ENCODE data around the gene DHX9. TPM values are rescaled to one million over a fixed set of nuclear protein-coding genes. Genes with fewer than 3 reads are reported as not detected.

Gene DHX9
- total and polyA plus RNA-seq, 12 donors = 19.5 to 69.4 (median 55.2) TPM

DNA sequence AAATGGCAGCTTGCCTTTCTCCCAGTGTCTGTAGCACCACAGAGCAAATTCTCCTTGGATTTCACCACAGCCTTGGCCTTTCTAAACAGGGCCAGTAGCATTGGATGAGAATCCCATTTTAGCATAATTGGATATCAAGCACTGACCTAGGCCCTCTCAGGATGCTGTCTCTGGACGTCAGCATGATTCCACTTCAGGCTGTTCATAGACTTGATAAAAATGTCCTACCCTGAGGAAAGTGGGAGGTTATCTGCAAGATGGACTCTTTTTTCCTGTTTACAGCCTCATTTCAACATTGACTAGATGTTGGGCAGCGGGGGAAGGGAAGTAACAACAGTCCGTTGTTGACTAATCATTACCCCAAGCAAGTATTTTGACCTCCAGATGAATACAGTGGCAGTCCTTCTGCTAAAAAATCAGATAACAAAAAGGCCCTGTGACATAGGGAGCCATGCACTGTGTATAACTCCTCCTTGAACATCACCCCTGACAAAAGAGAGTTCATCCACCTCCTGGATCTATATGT lies 44.4 kb upstream of the DHX9 start:
- Histone ChIP-seq H3K9me3 (no peaks in the 10 kb centered on the region), H3K27ac (peak overlapping the region in 4 of 10 donors; percentile 8 to 90 (median 54)), H3K4me1 (peaks cover 0 to 43% (median 5%) of the 10 kb centered on the region in 9 donors), H3K27me3 (no peaks in the 10 kb centered on the region), H3K4me3 (no peak overlapping the region), H3K36me3 (peaks cover 0 to 54% (median 0%) of the 10 kb centered on the region in 9 donors)
- WGBS, 2 donors = 80 to 83% methylated on average over 3 of the region's 3 CpGs
- DNase-seq = no peak
- TF ChIP-seq, protein P1, sequence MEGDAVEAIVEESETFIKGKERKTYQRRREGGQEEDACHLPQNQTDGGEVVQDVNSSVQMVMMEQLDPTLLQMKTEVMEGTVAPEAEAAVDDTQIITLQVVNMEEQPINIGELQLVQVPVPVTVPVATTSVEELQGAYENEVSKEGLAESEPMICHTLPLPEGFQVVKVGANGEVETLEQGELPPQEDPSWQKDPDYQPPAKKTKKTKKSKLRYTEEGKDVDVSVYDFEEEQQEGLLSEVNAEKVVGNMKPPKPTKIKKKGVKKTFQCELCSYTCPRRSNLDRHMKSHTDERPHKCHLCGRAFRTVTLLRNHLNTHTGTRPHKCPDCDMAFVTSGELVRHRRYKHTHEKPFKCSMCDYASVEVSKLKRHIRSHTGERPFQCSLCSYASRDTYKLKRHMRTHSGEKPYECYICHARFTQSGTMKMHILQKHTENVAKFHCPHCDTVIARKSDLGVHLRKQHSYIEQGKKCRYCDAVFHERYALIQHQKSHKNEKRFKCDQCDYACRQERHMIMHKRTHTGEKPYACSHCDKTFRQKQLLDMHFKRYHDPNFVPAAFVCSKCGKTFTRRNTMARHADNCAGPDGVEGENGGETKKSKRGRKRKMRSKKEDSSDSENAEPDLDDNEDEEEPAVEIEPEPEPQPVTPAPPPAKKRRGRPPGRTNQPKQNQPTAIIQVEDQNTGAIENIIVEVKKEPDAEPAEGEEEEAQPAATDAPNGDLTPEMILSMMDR (IDR thresholded peaks at IDR 0.05) = no peak
- intact Hi-C loops (cut with DNase I) = no loop called here
- ATAC-seq = no peak

DNA sequence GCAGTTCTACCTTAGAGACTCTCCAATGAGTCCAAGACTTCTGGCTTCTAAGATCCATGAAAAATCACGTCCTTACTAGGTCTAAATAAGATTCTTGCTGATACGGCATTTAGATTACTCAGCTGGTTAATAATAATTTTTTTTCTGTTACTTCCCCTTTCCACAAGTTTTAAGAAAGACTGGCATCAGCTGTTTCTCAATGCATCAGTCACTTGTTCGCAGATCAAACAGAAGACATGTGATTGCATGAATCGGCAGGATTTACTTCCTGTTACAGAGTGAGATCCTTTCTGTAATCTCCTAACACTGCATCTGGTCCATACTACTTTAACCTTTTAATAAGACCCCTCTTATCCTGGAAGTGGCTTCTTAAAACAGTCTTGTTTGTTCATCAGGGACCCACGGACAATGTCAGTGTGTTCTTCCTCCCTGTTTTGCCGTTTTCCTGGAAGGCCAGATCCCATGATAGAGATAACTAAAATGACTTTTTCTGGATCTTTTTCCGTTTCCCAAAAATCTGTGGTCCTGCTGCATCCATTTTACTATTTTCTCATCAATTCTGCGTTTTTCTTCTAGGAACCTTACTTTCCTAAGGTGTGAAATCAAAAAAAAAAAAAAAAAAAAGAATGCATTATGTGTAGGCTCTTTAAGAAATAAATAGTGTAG lies 43.5 kb upstream of the DHX9 start:
- intact Hi-C loops (cut with DNase I) = no loop called here
- Histone ChIP-seq H3K36me3 (peaks cover 0 to 54% (median 0%) of the 10 kb centered on the region in 9 donors), H3K27me3 (no peaks in the 10 kb centered on the region), H3K27ac (peak overlapping the region in 3 of 10 donors; percentile 8 to 90 (median 60)), H3K9me3 (no peaks in the 10 kb centered on the region), H3K4me1 (peaks cover 0 to 35% (median 0%) of the 10 kb centered on the region in 9 donors), H3K4me3 (no peak overlapping the region)
- ATAC-seq (peak in 7 of 8 donors; percentile 28 to 73 (median 62)), DNase-seq (no peak)
- TF ChIP-seq, protein P1 (IDR thresholded peaks at IDR 0.05) = no peak
- 76 to 77% methylated on average over 8 of the region's 8 CpGs for WGBS, 2 donors

DNA sequence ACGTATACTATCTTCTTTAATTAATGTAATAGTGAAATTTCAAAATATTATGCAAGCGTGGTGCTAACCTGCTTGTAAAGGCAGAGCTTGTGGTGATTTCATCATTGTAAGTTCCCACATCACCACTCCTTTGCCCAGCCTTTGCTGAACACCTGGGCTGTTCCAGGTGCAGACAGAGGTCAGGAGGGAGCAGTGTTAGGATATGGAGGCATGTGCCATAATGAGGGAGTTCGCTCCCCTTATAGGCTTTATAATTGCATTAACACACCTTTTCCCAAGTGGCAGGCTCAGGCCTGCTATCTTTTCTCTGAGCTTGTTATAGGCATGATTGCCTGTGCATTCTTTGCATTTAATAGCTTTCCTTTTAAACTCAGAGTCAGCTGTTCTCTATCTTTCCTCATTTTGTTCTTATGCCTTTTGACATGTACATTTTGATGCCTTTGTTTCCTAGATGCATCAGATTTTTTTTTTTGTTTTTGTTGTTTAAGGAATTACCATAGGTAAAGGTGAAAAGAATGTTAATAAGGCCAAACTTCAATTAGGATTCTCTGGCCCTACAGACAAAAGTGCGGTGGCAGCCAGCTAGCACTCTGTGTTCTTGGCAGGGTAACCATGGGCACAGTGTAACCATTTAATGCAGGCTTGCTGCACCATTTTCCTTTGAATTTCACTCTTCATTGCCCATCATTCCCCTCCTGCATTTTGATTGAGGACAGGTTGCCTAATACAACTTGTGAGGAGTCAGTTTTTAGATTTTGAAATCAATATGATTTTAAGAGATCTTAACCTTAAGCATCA lies 36.9 kb upstream of the DHX9 start:
- H3K4me1 ChIP-seq = peaks cover 0 to 4% (median 0%) of the 10 kb centered on the region in 9 donors
- H3K27ac ChIP-seq = no peak overlapping the region
- ATAC-seq (peak in 1 of 8 donors; percentile 82), DNase-seq (no peak)
- TF ChIP-seq, protein P1 (IDR thresholded peaks at IDR 0.05) = no peak
- no peaks in the 10 kb centered on the region for H3K9me3 ChIP-seq
- intact Hi-C loops (cut with DNase I) = no loop called here
- H3K27me3 ChIP-seq = no peaks in the 10 kb centered on the region
- no peak overlapping the region for H3K4me3 ChIP-seq
- WGBS, 2 donors = 77 to 80% methylated on average over 4 of the region's 4 CpGs
- H3K36me3 ChIP-seq = peaks cover 0 to 72% (median 5%) of the 10 kb centered on the region in 9 donors

- Histone ChIP-seq H3K27ac (no peak overlapping the region), H3K27me3 (no peaks in the 10 kb centered on the region), H3K9me3 (no peaks in the 10 kb centered on the region), H3K36me3 (peaks cover 0 to 72% (median 5%) of the 10 kb centered on the region in 9 donors), H3K4me3 (no peak overlapping the region), H3K4me1 (peaks cover 0 to 8% (median 0%) of the 10 kb centered on the region in 9 donors)
- WGBS, 2 donors = 91 to 96% methylated on average over 1 of the region's 1 CpG
- intact Hi-C loops (cut with DNase I) = no loop called here
- DNase-seq (no peak), ATAC-seq (no peak)
- TF ChIP-seq, protein P1 (IDR thresholded peaks at IDR 0.05) = no peak
Measured at GRCh38 chr1:182803846-182804245, 35.3 kb upstream of the DHX9 start.
